ENCODE data around the gene FMNL3.
"Not testable (repeated sequence)": the region's sequence is repeated elsewhere in the genome, so short reads cannot be mapped to it uniquely, and the experiment has no call there.

FMNL3 gene

GRCh38 chr12:49609875-49610154 is 97.4 kb downstream of the FMNL3 start:
- no peak for DNase-seq (ENCODE audit: insufficient read length, low spot score)
- FAIRE-seq = no peak
- TF ChIP-seq POLR2A (IDR thresholded peaks at IDR 0.05; ENCODE audit: low read depth, low read length) = no peak

GRCh38 chr12:49609059-49609874 is 97.9 kb downstream of the FMNL3 start:
- TF ChIP-seq POLR2A (IDR thresholded peaks at IDR 0.05; ENCODE audit: low read depth, low read length) = no peak
- FAIRE-seq (no peak), DNase-seq (ENCODE audit: insufficient read length, low spot score) (no peak)

- not testable (repeated sequence) for DNase-seq (ENCODE audit: insufficient read length, low spot score); FAIRE-seq
Observed at GRCh38 chr12:49605539-49605938, 101.7 kb downstream of the FMNL3 start, which contains the start of gene FAM186B. FAM186B (minus strand) TSS chr12:49605639; CDS start chr12:49605477, 162 bp downstream.

- DNase-seq (ENCODE audit: insufficient read length, low spot score) (no peak), FAIRE-seq (no peak)
- no peak for TF ChIP-seq POLR2A (IDR thresholded peaks at IDR 0.05; ENCODE audit: low read depth, low read length)
Observed at GRCh38 chr12:49604856-49605255, 102.3 kb downstream of the FMNL3 start.

GRCh38 chr12:49603721-49604120 is 103.5 kb downstream of the FMNL3 start:
- no peak for DNase-seq (ENCODE audit: insufficient read length, low spot score)
- FAIRE-seq = no peak
- no peak for TF ChIP-seq POLR2A (IDR thresholded peaks at IDR 0.05; ENCODE audit: low read depth, low read length)

GRCh38 chr12:49599961-49600360 is 107.2 kb downstream of the FMNL3 start:
- TF ChIP-seq POLR2A (IDR thresholded peaks at IDR 0.05; ENCODE audit: low read depth, low read length) = no peak
- no peak for FAIRE-seq
- DNase-seq (ENCODE audit: insufficient read length, low spot score) = no peak

GRCh38 chr12:49598527-49598926 is 108.7 kb downstream of the FMNL3 start:
- DNase-seq (ENCODE audit: insufficient read length, low spot score) (no peak), FAIRE-seq (no peak)
- TF ChIP-seq POLR2A (IDR thresholded peaks at IDR 0.05; ENCODE audit: low read depth, low read length) = no peak

GRCh38 chr12:49588721-49589516 is 118.3 kb downstream of the FMNL3 start:
- FAIRE-seq (no peak), DNase-seq (ENCODE audit: insufficient read length, low spot score) (no peak)
- TF ChIP-seq POLR2A (IDR thresholded peaks at IDR 0.05; ENCODE audit: low read depth, low read length) = no peak

GRCh38 chr12:49588281-49588680 is 118.9 kb downstream of the FMNL3 start:
- DNase-seq (ENCODE audit: insufficient read length, low spot score) (no peak), FAIRE-seq (no peak)
- no peak for TF ChIP-seq POLR2A (IDR thresholded peaks at IDR 0.05; ENCODE audit: low read depth, low read length)

- DNase-seq (ENCODE audit: insufficient read length, low spot score) = no peak
- FAIRE-seq = no peak
- no peak for TF ChIP-seq POLR2A (IDR thresholded peaks at IDR 0.05; ENCODE audit: low read depth, low read length)
Observed at GRCh38 chr12:49587174-49587908, 119.9 kb downstream of the FMNL3 start.

All from H54 (cell line).